KMS-11 (cell line): Measurements from ENCODE around the gene HOXA13.

Experiments used
- H2AFZ ChIP-seq: fragments of 200-600 bp; sonication (generic); 2 replicates; pipeline ENCODE4 v1.6.1; 2016; ENCODE audit warnings: antibody characterized with exemption, mixed run types, low read depth
- H3K27ac ChIP-seq: fragments of 200-600 bp; sonication (generic); 2 replicates; pipeline ENCODE4 v1.6.1; 2016; ENCODE audit warnings: mild to moderate bottlenecking, mixed run types
- H3K27me3 ChIP-seq: fragments of 200-600 bp; sonication (generic); 2 replicates; pipeline ENCODE4 v1.6.1; 2017; ENCODE audit warnings: mild to moderate bottlenecking, low read depth, mixed run types, moderate library complexity; ENCODE audit not compliant: insufficient read depth
- H3K36me3 ChIP-seq: fragments of 200-600 bp; sonication (generic); 2 replicates; pipeline ENCODE4 v1.6.1; 2017; ENCODE audit warnings: mild to moderate bottlenecking, mixed run types; ENCODE audit not compliant: insufficient read depth
- H3K4me1 ChIP-seq: fragments of 200-600 bp; sonication (generic); 2 replicates; pipeline ENCODE4 v1.6.1; 2016; ENCODE audit warnings: mild to moderate bottlenecking, low read depth, mixed run types; ENCODE audit not compliant: poor library complexity, severe bottlenecking
- H3K4me2 ChIP-seq: fragments of 200-600 bp; sonication (generic); 2 replicates; pipeline ENCODE4 v1.7.0; 2016; ENCODE audit warnings: mild to moderate bottlenecking, mixed run types
- H3K4me3 ChIP-seq: fragments of 200-600 bp; sonication (generic); IDR thresholded peaks from 2 replicates; pipeline ENCODE4 v1.6.1; 2017; ENCODE audit warnings: low read depth, low read length, mixed read lengths; ENCODE audit not compliant: insufficient read depth
- H3K79me2 ChIP-seq: fragments of 200-600 bp; sonication (generic); 2 replicates; pipeline ENCODE4 v1.6.1; 2016; ENCODE audit warnings: low read depth, mixed run types; ENCODE audit not compliant: insufficient read depth
- H3K9ac ChIP-seq: fragments of 200-600 bp; sonication (generic); 2 replicates; pipeline ENCODE4 v1.6.1; 2016; ENCODE audit warnings: mild to moderate bottlenecking, mixed run types
- H4K20me1 ChIP-seq: fragments of 200-600 bp; sonication (generic); 2 replicates; pipeline ENCODE4 v1.6.1; 2016; ENCODE audit warnings: mild to moderate bottlenecking, mixed run types; ENCODE audit not compliant: insufficient read depth
- CTCF ChIP-seq: fragments of 200-600 bp; sonication (generic); conservative IDR thresholded peaks from 2 replicates; pipeline ENCODE4 v1.6.1; 2017; ENCODE audit warnings: low read depth, mild to moderate bottlenecking, antibody characterized with exemption, low read length, moderate library complexity, mixed read lengths

Gene HOXA13

GRCh38 chr7:27171637-27172314 lies 28.1 kb downstream of the HOXA13 start:
- H3K36me3 ChIP-seq: no peaks in the 10 kb centered on the region
- peaks cover 17% of the 10 kb centered on the region for H3K4me1 ChIP-seq
- no peak for TF ChIP-seq CTCF
- no peaks in the 10 kb centered on the region for H3K79me2 ChIP-seq
- no peaks in the 10 kb centered on the region for H4K20me1 ChIP-seq
- peak overlapping the region; percentile 81; the same call in 1 of the 2 replicates for H2AFZ ChIP-seq
- H3K27me3 ChIP-seq: peaks cover 15% of the 10 kb centered on the region; the same call in 1 of the 2 replicates
- H3K27ac ChIP-seq: no peak overlapping the region
- no peak overlapping the region for H3K9ac ChIP-seq
- H3K4me3 ChIP-seq: no peak overlapping the region
- H3K4me2 ChIP-seq: peak overlapping the region; percentile 70

GRCh38 chr7:27171325-27171636 lies 28.6 kb downstream of the HOXA13 start:
- H3K27me3 ChIP-seq: peaks cover 15% of the 10 kb centered on the region; the same call in 1 of the 2 replicates
- no peaks in the 10 kb centered on the region for H3K36me3 ChIP-seq
- TF ChIP-seq CTCF: no peak
- H3K4me2 ChIP-seq: peak overlapping the region; percentile 70; the same call in 1 of the 2 replicates
- no peaks in the 10 kb centered on the region for H3K79me2 ChIP-seq
- no peaks in the 10 kb centered on the region for H4K20me1 ChIP-seq
- H3K4me1 ChIP-seq: peaks cover 17% of the 10 kb centered on the region
- H3K4me3 ChIP-seq: no peak overlapping the region
- no peak overlapping the region for H3K9ac ChIP-seq
- no peak overlapping the region for H3K27ac ChIP-seq
- 0 out of 2 replicates have a peak overlapping the region, but pooled peaks have one; percentile 81 for H2AFZ ChIP-seq

- H3K9ac ChIP-seq: no peak overlapping the region
- H3K4me2 ChIP-seq: no peak overlapping the region; the same call in 1 of the 2 replicates
- no peaks in the 10 kb centered on the region for H3K79me2 ChIP-seq
- no peak for TF ChIP-seq CTCF
- peaks cover 15% of the 10 kb centered on the region; the same call in 1 of the 2 replicates for H3K27me3 ChIP-seq
- no peak overlapping the region for H3K27ac ChIP-seq
- H4K20me1 ChIP-seq: no peaks in the 10 kb centered on the region
- H3K36me3 ChIP-seq: no peaks in the 10 kb centered on the region
- H3K4me3 ChIP-seq: no peak overlapping the region
- no peak overlapping the region for H2AFZ ChIP-seq
- H3K4me1 ChIP-seq: peaks cover 17% of the 10 kb centered on the region
These were observed 29.2 kb downstream of the HOXA13 start for GRCh38 chr7:27170426-27171324.

- peaks cover 15% of the 10 kb centered on the region; the same call in 1 of the 2 replicates for H3K27me3 ChIP-seq
- no peak overlapping the region for H2AFZ ChIP-seq
- H3K4me1 ChIP-seq: peaks cover 17% of the 10 kb centered on the region
- H3K9ac ChIP-seq: no peak overlapping the region
- no peaks in the 10 kb centered on the region for H4K20me1 ChIP-seq
- no peak overlapping the region for H3K4me3 ChIP-seq
- H3K27ac ChIP-seq: no peak overlapping the region
- no peak overlapping the region for H3K4me2 ChIP-seq
- H3K36me3 ChIP-seq: no peaks in the 10 kb centered on the region
- no peak for TF ChIP-seq CTCF
- no peaks in the 10 kb centered on the region for H3K79me2 ChIP-seq
These were observed 30.0 kb downstream of the HOXA13 start for GRCh38 chr7:27169658-27170425.
